Adipocyte (in vitro differentiated cells): Measurements from ENCODE around the gene RSAD2.
"Not testable (repeated sequence)": the region's sequence is repeated elsewhere in the genome, so short reads cannot be mapped to it uniquely, and the experiment has no call there.

ENCODE experiments used
- DNase-seq: peaks from one replicate; pipeline ENCODE4 v3.0.0-alpha.2; 2015; ENCODE audit warnings: low read depth
- H3K27me3 ChIP-seq: replicated peaks from 2 replicates; pipeline ENCODE4 v1.7.0; 2013; ENCODE audit warnings: mild to moderate bottlenecking, low read length, moderate library complexity; ENCODE audit not compliant: control insufficient read depth, insufficient read depth
- H3K36me3 ChIP-seq: 2 replicates; pipeline ENCODE4 v1.7.0; 2013; ENCODE audit warnings: low read length, mild to moderate bottlenecking, moderate library complexity; ENCODE audit not compliant: control insufficient read depth, insufficient read depth, severe bottlenecking
- H3K4me1 ChIP-seq: 2 replicates; pipeline ENCODE4 v1.7.0; 2013; ENCODE audit warnings: mild to moderate bottlenecking, low read length, moderate library complexity; ENCODE audit not compliant: control insufficient read depth, insufficient read depth
- H3K4me3 ChIP-seq: 2 replicates; pipeline ENCODE4 v1.7.0; 2013; ENCODE audit warnings: mild to moderate bottlenecking, low read length, moderate library complexity
- H3K9ac ChIP-seq: 2 replicates; pipeline ENCODE4 v1.7.0; 2013; ENCODE audit warnings: mild to moderate bottlenecking, low read length, moderate library complexity
- H3K9me3 ChIP-seq: 2 replicates; pipeline ENCODE4 v1.7.0; 2013; ENCODE audit warnings: mild to moderate bottlenecking, low read length, moderate library complexity; ENCODE audit not compliant: control insufficient read depth

Gene RSAD2

DNA sequence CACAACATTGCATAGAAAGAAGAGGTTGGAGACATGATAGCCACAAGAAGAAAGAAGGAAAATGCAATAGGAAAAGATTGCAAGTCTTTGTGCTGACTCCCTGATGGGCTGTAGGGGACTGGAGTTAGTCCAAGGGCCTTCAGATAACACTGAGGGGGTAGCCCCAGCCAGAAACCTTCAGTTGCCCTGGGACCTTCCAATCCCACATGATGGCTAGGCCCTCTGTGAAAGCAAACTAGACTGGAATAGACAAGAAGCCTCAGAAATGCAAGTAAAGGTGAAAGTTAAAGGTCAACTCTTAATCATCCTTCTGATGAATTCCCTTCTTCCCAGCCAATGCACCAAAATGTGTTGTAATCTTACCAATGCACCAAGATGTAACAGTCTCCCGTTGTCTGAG lies 31.0 kb upstream of the RSAD2 start:
- Histone ChIP-seq H3K9ac (no peak overlapping the region), H3K9me3 (peaks cover 60% of the 10 kb centered on the region), H3K27me3 (no peaks in the 10 kb centered on the region), H3K4me1 (no peaks in the 10 kb centered on the region), H3K36me3 (no peaks in the 10 kb centered on the region), H3K4me3 (peak overlapping the region; percentile 60)
- DNase-seq, result no peak

DNA sequence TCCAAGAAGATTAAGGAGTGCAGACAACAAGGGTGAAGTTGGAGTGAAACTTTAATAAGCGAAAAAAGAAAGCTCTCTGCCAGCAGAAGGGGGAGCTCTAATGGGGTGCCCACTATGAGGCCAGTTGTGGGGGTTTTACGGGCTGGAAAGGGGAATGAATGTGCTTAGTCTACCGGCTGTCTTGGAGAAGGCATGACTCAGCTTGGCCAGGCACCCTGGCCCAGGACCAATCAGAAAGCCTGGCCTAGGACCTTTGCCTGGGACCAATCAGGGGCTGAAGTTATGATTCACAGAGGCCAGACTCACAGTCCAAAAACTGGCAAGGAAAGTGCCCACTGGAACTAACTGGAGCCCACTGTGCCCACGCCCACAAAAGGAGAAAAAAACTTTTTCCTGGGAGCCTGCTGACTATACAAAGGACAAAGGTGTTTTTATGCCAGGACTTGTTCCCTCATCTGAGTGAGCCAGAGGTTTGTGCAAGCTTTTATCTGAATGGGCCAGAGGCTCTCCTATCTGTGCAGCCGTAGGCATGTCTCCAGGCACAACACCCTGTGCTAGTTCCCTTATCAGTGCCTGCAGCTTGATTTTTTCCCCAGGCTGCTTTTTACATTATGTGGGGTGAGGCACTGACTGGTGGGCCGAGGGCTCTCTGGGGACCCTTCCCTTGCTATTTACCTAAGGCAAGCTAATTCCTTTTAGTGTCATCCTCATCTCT lies 30.5 kb upstream of the RSAD2 start:
- Histone ChIP-seq H3K4me3 (no peak overlapping the region), H3K27me3 (no peaks in the 10 kb centered on the region), H3K9ac (no peak overlapping the region), H3K36me3 (no peaks in the 10 kb centered on the region), H3K4me1 (no peaks in the 10 kb centered on the region), H3K9me3 (peaks cover 55% of the 10 kb centered on the region)
- DNase-seq, result no peak

DNA sequence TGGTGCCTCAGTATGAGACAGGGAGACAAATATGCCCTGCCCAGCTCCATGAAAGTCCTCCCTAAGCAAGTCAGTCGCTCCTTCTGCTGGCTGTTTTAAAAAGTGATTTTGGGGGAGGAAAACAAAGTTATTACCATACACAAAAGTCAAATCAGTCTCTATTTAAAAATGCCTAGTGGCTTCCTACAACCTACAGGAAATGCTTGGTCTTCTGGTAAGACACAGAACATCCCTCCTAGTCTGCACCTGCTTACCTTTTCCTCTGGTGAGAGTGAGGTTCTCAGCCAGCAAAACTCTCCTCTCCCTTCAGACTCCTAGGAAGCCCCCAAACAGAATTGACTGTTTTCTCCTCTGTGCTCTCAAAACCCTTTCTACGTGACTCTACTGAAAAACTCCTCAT lies 25.4 kb upstream of the RSAD2 start:
- H3K4me3 ChIP-seq, result no peak overlapping the region
- no peaks in the 10 kb centered on the region for H3K27me3 ChIP-seq
- H3K36me3 ChIP-seq, result no peaks in the 10 kb centered on the region
- H3K9ac ChIP-seq, result no peak overlapping the region
- peaks cover 10% of the 10 kb centered on the region for H3K4me1 ChIP-seq
- no peak for DNase-seq
- peaks cover 5% of the 10 kb centered on the region for H3K9me3 ChIP-seq

DNA sequence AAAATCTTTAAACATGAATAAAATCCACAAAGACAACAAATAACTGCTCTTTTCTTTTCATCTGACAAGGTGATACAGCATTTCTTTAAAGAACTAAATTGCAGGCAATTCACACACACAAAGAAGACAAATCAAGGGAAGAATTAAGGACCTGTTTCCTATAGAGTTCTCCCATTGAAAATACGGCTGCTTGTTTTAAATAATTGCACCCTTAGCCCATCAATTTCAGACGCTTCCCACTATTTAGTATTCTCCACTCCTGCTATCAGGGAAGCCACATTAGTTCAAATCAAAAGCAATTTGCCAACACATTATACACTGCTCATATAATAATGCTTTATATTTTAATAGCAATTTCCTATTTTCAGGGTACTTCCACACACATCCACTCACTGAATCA lies 23.2 kb upstream of the RSAD2 start:
- H3K9me3 ChIP-seq, result peaks cover 5% of the 10 kb centered on the region
- no peaks in the 10 kb centered on the region for H3K36me3 ChIP-seq
- H3K27me3 ChIP-seq, result no peaks in the 10 kb centered on the region
- H3K4me3 ChIP-seq, result no peak overlapping the region
- DNase-seq, result no peak
- H3K4me1 ChIP-seq, result peaks cover 10% of the 10 kb centered on the region
- no peak overlapping the region for H3K9ac ChIP-seq

DNA sequence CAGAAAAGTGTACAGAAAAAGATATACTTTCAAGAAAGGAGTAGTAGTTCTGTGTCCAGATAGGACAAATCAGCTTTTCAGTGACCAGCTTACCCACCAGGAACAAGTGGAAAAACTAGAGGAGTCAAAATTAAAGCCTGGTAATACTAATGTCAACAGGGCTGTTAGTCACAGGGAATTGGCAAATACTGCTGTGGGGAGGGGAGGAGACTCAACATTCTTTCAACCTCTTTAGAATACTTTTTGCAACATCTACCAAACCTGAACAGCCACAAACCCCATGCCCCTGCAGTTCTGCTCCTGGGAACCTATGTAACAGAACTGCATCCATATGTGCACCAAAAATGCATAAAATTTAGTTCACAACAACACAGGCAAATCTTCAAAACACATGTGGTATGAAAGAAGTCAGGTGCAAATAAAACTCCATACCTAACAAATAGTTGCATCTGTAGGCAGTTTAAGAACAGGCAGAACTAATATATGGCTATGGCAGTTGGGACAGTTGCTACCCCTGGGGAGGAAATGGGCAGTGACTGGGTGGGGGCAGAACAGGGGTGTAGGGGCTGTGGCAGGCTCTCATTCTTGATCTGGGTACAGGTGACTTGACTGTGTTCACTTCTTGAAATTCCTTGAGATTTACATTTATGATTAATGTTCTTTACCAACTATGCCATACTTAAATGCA lies 21.6 kb upstream of the RSAD2 start:
- Histone ChIP-seq H3K9ac (no peak overlapping the region), H3K36me3 (no peaks in the 10 kb centered on the region), H3K9me3 (peaks cover 5% of the 10 kb centered on the region), H3K4me3 (no peak overlapping the region), H3K27me3 (no peaks in the 10 kb centered on the region), H3K4me1 (peaks cover 10% of the 10 kb centered on the region)
- DNase-seq, result peak; percentile 36

DNA sequence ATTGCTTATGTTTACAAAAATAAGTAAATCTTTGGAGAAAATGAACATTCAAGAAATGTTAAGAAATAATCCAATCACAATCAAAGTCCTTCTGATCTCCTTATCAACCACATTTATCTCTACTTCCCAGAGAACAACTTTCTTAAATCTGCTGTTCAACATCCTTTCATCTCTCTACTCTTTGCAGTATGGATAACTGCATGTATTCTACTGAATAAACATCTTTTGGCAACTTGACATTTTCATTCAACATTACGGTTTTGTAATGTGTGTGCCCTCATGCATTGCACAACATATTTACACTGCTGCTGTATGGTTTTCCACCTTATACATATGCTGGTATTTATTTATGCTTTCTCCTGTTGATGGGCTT lies 21.0 kb upstream of the RSAD2 start:
- no peak for DNase-seq
- Histone ChIP-seq H3K27me3 (no peaks in the 10 kb centered on the region), H3K9me3 (peaks cover 5% of the 10 kb centered on the region)

DNA sequence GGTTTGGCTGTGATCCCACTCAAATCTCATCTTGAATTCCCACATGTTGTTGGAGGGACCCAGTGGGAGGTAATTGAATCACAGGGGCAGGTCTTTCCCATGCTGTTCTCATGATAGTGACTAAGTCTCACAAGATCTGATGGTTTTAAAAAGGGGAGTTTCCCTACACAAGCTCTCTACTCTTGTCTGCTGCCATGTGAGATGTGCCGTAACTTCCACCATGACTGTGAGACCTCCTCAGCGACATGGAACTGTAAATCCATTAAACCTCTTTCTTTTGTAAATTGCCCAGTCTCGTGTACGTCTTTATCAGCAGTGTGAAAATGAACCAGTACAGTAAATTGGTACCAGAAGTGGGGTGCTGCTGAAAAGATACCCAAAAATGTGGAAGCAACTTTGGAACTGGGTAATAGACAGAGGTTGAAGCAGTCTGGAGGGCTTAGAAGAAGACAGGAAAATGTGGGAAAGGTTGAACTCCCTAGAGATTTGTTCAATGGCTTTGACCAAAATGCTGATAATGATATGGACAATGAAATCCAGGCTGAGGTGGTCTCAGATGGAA lies 19.0 kb upstream of the RSAD2 start:
- not testable (repeated sequence) for DNase-seq, H3K4me3 ChIP-seq, H3K27me3 ChIP-seq, H3K36me3 ChIP-seq, H3K9me3 ChIP-seq, H3K9ac ChIP-seq
- peaks cover 10% of the 10 kb centered on the region for H3K4me1 ChIP-seq

More for the DNA sequence above, 21.0 kb upstream of the RSAD2 start:
- Histone ChIP-seq H3K9ac (no peak overlapping the region), H3K36me3 (no peaks in the 10 kb centered on the region), H3K4me3 (no peak overlapping the region), H3K4me1 (peaks cover 10% of the 10 kb centered on the region)

DNA sequence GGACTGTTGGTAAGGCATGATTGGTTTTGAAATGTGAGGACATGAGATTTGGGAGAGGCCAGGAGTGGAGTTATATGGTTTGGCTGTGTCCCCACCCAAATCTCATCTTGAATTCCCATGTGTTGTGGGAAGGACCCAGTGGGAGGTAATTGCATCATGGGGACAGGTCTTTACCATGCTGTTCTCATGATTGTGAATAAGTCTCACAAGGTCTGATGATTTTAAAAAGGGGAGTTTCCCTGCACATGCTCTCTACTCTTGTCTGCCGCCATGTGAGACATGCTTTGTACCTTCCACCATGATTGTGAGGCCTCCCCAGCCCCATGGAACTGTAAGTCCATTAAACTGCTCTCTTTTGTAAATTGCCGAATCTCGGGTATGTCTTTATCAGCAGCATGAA lies 17.3 kb upstream of the RSAD2 start:
- peaks cover 10% of the 10 kb centered on the region for H3K4me1 ChIP-seq
- H3K4me3 ChIP-seq, result no peak overlapping the region
- no peaks in the 10 kb centered on the region for H3K36me3 ChIP-seq
- H3K9ac ChIP-seq, result no peak overlapping the region
- H3K27me3 ChIP-seq, result no peaks in the 10 kb centered on the region
- DNase-seq, result no peak
- peaks cover 5% of the 10 kb centered on the region for H3K9me3 ChIP-seq

DNA sequence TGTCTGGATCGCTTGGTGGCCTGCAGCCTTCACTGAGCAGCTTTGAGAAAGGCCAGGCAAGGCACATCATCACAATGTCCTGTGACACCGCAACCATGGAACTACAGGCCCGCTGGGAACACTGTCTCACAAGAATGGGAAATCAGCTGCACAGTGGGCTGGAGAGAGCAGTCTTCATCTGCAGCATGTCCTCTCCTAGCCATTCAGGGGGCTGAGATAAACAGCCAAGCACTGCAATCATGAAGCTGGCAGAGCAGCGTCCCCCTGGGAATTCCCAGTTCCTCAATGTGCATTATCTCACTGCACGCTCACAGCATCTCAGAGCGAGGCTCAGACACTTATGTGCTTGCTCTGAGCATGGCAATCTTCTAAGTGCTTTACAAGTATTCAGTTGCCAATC lies 13.8 kb upstream of the RSAD2 start:
- Histone ChIP-seq H3K27me3 (no peaks in the 10 kb centered on the region), H3K4me3 (no peak overlapping the region), H3K9me3 (peaks cover 2% of the 10 kb centered on the region), H3K4me1 (peaks cover 6% of the 10 kb centered on the region), H3K9ac (no peak overlapping the region), H3K36me3 (no peaks in the 10 kb centered on the region)
- DNase-seq, result no peak

DNA sequence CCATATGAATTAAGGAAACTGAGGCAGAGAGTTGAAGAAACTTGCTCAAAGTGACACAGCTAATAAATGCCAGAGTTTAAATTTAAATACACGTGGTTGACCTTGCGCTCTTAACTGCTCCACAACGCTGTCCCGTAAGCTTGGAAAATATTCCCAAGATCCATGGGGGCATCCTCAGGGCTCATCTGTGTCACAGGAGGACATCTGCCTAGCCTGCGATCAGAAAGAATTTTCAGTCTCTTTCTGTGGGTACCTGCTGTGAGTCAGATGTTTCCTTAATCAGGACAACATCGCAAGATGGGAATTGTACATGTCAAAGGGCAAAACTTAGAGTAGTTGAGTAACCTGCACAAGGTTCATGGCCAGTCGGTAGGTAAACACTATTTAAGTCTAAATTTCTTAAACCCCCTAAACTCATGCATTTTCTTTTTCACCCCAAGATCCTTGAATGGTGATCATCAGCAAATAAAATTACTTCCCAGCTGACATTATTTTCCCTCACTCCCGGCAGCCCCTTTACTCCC lies 13.3 kb upstream of the RSAD2 start:
- Histone ChIP-seq H3K27me3 (no peaks in the 10 kb centered on the region), H3K4me1 (peaks cover 6% of the 10 kb centered on the region), H3K36me3 (no peaks in the 10 kb centered on the region), H3K9me3 (no peaks in the 10 kb centered on the region), H3K9ac (no peak overlapping the region), H3K4me3 (no peak overlapping the region)
- no peak for DNase-seq

DNA sequence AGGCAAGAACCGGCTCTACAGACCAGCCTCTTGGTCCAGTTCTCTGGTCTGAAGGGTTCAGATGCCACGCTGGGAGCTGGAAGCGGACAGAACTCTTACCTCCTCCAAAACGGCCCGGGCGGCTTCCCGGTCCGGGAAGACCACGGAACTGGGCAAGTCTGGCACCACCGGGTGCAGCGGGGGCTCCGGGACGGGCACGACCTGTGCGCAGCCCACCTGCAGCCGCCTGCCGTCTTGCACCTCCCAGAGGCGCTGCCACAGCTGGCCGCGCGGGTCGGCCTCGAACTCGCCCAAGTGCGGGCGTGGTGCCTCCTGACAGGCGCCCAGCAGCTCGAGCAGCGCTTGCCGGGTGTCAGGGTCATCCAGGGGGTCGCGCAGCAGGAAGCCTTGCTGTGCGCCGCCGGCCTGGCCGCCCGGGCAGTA lies 12.6 kb upstream of the RSAD2 start:
- H3K9ac ChIP-seq, result peak overlapping the region; percentile 28
- no peaks in the 10 kb centered on the region for H3K36me3 ChIP-seq
- H3K27me3 ChIP-seq, result no peaks in the 10 kb centered on the region
- DNase-seq, result no peak
- H3K4me1 ChIP-seq, result peaks cover 6% of the 10 kb centered on the region
- H3K4me3 ChIP-seq, result peak overlapping the region; percentile 83
- H3K9me3 ChIP-seq, result no peaks in the 10 kb centered on the region
